Lower lobe of right lung (tissue), 2 donors: Measurements from ENCODE around the gene DAB1. TPM values are rescaled to one million over a fixed set of nuclear protein-coding genes. Genes with fewer than 3 reads are reported as not detected.

Experiments
- ATAC-seq, 2 donors: fragments of 200-7000 bp; cut with Tn5 transposase; one replicate each; pipeline ENCODE4 v1.9.1; 2020 to 2022; ENCODE audit warnings: mild to moderate bottlenecking in 2 of 2, moderate library complexity in 2 of 2
- DNase-seq: peaks from one replicate; pipeline ENCODE4 v3.0.0-alpha.2; 2020
- H3K27ac ChIP-seq: fragments of 200-600 bp; one replicate; pipeline ENCODE4 v1.8.0; 2022
- H3K27me3 ChIP-seq: fragments of 200-600 bp; one replicate; pipeline ENCODE4 v1.8.0; 2022; ENCODE audit warnings: low read depth
- H3K36me3 ChIP-seq: fragments of 200-600 bp; one replicate; pipeline ENCODE4 v1.8.0; 2022; ENCODE audit warnings: mild to moderate bottlenecking
- H3K4me1 ChIP-seq: fragments of 200-600 bp; one replicate; pipeline ENCODE4 v1.8.0; 2022
- H3K4me3 ChIP-seq: fragments of 200-600 bp; one replicate; pipeline ENCODE4 v1.8.0; 2022; ENCODE audit warnings: mild to moderate bottlenecking
- H3K9me3 ChIP-seq: fragments of 200-600 bp; one replicate; pipeline ENCODE4 v1.8.0; 2022
- CTCF ChIP-seq: fragments of 200-600 bp; IDR thresholded peaks from one replicate; pipeline ENCODE4 v1.8.0; 2022; ENCODE audit warnings: antibody characterized with exemption, mild to moderate bottlenecking
- intact Hi-C: fragments of 100-400 bp; cut with DNase I; formaldehyde crosslinking; loops from one replicate; pipeline ENCODE4 v1.11.0; 2022
- long read RNA-seq: library from polyadenylated mRNA; unstranded; transcript quantifications from one replicate; pipeline ENCODE4 v2.0.0, GENCODE V29; 2021
- total RNA-seq: library from RNA; stranded (reverse); fragmentation: NEBNext Ultra II Directional; extraction: Animal tissue kit (Norgen Biotek cat#: 25700); gene quantifications from one replicate; pipeline ENCODE4 v1.2.1, GENCODE V29; 2021
- donor health status: DM: no; HTN: yes; CAD: no; lungs with severe emphysema.

Gene DAB1
- total RNA-seq = 1.9 TPM
- long read RNA-seq, partial matches to known transcripts = 0 of 1 reads
- long read RNA-seq, other reads (novel, unspliced or antisense) = 1 of 1 reads

DNA sequence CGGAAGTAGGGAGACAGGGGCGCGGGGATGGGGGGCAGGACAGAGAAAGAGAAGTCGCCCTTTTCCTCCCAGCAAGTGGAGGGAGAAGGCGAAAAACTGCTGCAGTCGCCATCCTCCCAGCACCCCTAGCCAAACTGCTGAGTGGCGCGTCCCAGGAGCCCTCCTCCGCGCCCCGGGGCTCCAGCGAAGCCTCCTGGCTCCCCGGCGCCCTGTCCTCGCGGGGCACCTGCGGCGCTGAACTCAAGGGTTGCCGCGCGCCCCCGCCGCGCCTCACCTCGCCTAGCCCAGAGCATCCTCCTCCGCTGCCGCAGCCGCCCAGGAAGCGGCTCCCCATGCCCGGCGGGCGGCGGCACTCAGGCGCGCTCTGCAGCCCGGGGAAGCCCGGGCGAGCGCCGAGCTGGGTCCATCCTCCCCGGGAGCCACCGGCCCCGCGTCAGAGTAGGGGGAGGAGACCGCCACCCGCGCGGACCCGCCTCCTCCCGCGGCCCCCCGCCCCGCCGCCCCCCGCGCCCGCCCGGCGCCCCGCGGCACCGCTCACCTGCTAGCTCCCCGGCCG is at the start of gene DAB1:
Gene DAB1 (minus strand): TSS at position 405 of the 556 bp plus-strand sequence. CDS start 133,030 bp downstream, outside the sequence.
- Histone ChIP-seq H3K36me3 (no peaks in the 10 kb centered on the region), H3K9me3 (no peaks in the 10 kb centered on the region), H3K27ac (no peak within 1 kb of the TSS), H3K4me3 (peak within 1 kb of the TSS; percentile 23), H3K4me1 (peaks cover 4% of the 10 kb centered on the region), H3K27me3 (peaks cover 66% of the 10 kb centered on the region)
- no peak for DNase-seq
- peak in 1 of 2 donors; percentile 19 for ATAC-seq
- no peak for TF ChIP-seq CTCF
- intact Hi-C loops = no loop called here

GRCh38 chr1:57473448-57473847 is 49.6 kb upstream of the DAB1 start:
- Histone ChIP-seq H3K36me3 (no peaks in the 10 kb centered on the region), H3K9me3 (no peaks in the 10 kb centered on the region), H3K4me3 (no peak overlapping the region), H3K27ac (no peak overlapping the region), H3K4me1 (no peaks in the 10 kb centered on the region), H3K27me3 (no peaks in the 10 kb centered on the region)
- intact Hi-C loops = no loop called here
- no peak for ATAC-seq
- DNase-seq = no peak
- no peak for TF ChIP-seq CTCF

- no peak overlapping the region for H3K4me3 ChIP-seq
- TF ChIP-seq CTCF = no peak
- ATAC-seq = no peak
- no peak overlapping the region for H3K27ac ChIP-seq
- H3K27me3 ChIP-seq = no peaks in the 10 kb centered on the region
- intact Hi-C loops = no loop called here
- H3K9me3 ChIP-seq = no peaks in the 10 kb centered on the region
- H3K4me1 ChIP-seq = no peaks in the 10 kb centered on the region
- no peak for DNase-seq
- no peaks in the 10 kb centered on the region for H3K36me3 ChIP-seq
These were observed 48.1 kb upstream of the DAB1 start for GRCh38 chr1:57471995-57472394.

- ATAC-seq = no peak
- intact Hi-C loops = no loop called here
- no peaks in the 10 kb centered on the region for H3K27me3 ChIP-seq
- H3K27ac ChIP-seq = no peak overlapping the region
- H3K9me3 ChIP-seq = no peaks in the 10 kb centered on the region
- DNase-seq = no peak
- no peaks in the 10 kb centered on the region for H3K4me1 ChIP-seq
- H3K36me3 ChIP-seq = no peaks in the 10 kb centered on the region
- H3K4me3 ChIP-seq = no peak overlapping the region
- no peak for TF ChIP-seq CTCF
These were observed 46.2 kb upstream of the DAB1 start for GRCh38 chr1:57470036-57470435.

- ATAC-seq (no peak), DNase-seq (no peak)
- no peaks in the 10 kb centered on the region for H3K36me3 ChIP-seq
- intact Hi-C loops = no loop called here
- no peak for TF ChIP-seq CTCF
- no peaks in the 10 kb centered on the region for H3K4me1 ChIP-seq
- no peak overlapping the region for H3K4me3 ChIP-seq
- H3K27me3 ChIP-seq = no peaks in the 10 kb centered on the region
- no peaks in the 10 kb centered on the region for H3K9me3 ChIP-seq
- H3K27ac ChIP-seq = no peak overlapping the region
These were observed 45.0 kb upstream of the DAB1 start for GRCh38 chr1:57468641-57469523.
